NCI-H1092 treated with DMSO at 0.1 percent for 48 hours (cell line): ENCODE results near the gene NSF.
"Not testable (repeated sequence)": the region's sequence is repeated elsewhere in the genome, so short reads cannot be mapped to it uniquely, and the experiment has no call there.

Experiments used
- DNase-seq: peaks from one replicate; lab custom pipeline; 2025; lab: John Stamatoyannopoulos, UW

The NSF gene

GRCh38 chr17:46774108-46774737 lies 183.8 kb downstream of the NSF start:
- DNase-seq = no peak

- no peak for DNase-seq
These were observed 186.0 kb downstream of the NSF start for GRCh38 chr17:46776298-46777005.

DNA sequence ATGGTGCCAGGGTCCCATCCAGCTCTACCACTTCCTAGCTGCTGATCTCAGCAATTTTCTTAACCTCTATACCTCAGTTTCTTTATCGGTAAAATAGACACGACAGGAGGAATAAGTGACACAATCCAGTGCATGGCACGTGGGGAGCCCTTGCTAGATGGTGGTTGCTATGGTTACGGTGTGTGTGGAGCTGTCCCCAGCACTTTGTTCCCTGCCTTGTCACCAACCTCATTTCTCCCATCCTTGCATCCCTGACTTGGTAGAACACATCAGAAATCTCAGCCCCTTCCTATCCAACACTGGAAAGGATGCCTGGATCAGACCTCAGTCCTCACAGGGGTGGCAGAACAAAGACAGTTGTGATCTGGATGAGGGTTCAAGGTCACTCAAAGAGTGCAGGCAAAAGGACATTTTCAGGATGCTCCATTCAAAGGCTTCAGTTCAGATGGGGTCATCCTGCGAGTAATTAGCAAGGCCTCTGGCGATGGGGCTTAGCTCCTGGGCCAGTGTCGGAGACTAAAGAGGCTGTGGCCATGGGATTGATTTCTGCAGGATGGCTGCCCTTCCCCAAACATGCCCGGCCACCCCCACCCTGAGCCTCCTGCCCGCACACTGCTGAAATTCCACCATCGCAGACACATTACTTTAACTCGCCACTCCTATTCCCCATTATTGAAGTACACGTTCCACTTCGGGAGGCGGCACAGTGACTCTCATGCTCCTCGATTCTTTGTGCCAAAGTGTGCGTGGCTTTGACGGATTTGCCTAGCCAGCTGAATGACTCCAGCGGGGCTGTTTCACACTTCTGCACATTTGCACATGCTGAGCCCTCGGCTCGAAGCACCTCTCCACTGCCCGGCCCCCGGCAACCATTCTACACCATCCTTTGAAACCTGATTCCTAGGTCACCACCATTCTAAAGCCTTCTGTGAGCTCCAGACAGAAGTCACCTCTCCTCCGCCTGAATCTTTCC lies 187.8 kb downstream of the NSF start:
- DNase-seq = no peak

- DNase-seq = no peak
These were observed 189.5 kb downstream of the NSF start for GRCh38 chr17:46780003-46780373.

GRCh38 chr17:46782250-46782953 lies 191.9 kb downstream of the NSF start:
- no peak for DNase-seq

GRCh38 chr17:46783031-46783593 lies 192.6 kb downstream of the NSF start:
- no peak for DNase-seq

- DNase-seq = no peak
These were observed 195.2 kb downstream of the NSF start for GRCh38 chr17:46785696-46786095.

- no peak for DNase-seq
These were observed 197.0 kb downstream of the NSF start for GRCh38 chr17:46787478-46787877.

GRCh38 chr17:46788300-46788699 lies 197.8 kb downstream of the NSF start:
- no peak for DNase-seq

- no peak for DNase-seq
These were observed 198.3 kb downstream of the NSF start for GRCh38 chr17:46788796-46789195.

DNA sequence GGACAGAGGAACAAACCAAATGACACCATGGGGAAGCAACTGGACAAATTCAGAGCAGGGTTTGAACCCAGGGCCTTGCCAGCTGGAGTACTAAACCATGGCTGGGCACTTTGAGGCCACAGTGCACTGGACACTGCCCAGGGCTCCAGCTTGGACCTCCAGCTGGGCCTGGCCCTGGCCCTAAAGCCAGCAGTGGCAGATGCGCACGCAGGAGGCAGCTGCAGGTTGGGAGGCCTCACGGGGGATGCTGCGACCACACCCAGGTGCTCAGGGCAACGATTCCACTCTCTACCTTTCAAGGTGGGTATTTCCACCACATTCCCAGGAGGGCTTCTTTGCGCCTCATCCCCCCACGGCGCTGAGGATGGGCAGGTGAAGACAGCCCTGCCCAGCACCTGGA lies 199.1 kb downstream of the NSF start:
- no peak for DNase-seq

- DNase-seq = no peak
These were observed 199.7 kb downstream of the NSF start for GRCh38 chr17:46790216-46790615.

GRCh38 chr17:46791531-46791930 lies 201.1 kb downstream of the NSF start:
- no peak for DNase-seq

DNA sequence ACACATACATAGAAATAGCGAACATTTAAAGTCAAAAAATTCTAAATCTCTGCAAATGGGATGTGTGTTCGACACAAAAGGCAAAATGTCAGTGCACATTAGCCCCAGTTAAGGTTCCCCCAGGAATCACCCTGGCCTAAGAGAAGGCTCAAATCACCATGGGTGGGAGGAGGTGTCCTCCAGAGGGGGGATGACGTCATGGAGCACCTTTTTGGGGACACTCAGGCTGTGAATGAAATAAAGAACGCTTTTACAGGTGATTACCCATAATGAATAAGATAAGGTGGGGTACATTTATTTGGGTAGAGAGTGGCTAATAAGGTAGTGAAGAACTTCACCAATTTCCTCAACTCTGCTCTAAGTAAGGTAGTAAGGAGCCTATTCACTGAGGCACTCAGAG lies 201.6 kb downstream of the NSF start:
- DNase-seq = no peak

- DNase-seq = not testable (repeated sequence)
These were observed 202.6 kb downstream of the NSF start for GRCh38 chr17:46793023-46793422.

GRCh38 chr17:46793541-46793940 lies 203.1 kb downstream of the NSF start:
- DNase-seq = no peak

- no peak for DNase-seq
These were observed 203.8 kb downstream of the NSF start for GRCh38 chr17:46794318-46794717.

DNA sequence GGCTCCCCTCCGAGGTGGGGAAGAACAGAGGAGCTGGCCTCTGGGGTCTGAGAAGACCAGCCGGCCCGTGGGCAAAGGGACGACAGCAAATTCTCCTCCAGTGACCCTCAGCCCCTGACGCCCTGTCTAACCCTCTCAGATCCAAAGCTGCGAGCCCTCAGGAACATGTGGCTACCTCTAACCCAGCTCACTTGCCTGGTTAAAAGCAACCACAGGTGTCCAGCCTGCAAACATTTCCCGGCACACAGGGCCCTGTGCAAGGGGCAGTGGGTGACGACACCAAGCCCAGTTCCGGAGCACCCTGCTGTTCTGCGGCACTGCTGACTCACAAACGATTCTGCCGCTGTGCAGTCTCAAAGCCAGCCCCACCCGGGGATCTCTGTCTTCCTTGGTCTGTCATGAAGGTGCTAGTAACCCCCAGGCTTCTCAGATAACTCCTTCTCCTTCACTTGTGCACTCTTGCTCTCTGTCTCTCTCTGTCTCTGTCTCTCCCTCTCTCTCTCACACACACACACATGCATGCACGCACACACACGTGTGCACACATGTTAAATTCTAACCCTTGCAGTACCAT lies 205.0 kb downstream of the NSF start:
- no peak for DNase-seq

DNA sequence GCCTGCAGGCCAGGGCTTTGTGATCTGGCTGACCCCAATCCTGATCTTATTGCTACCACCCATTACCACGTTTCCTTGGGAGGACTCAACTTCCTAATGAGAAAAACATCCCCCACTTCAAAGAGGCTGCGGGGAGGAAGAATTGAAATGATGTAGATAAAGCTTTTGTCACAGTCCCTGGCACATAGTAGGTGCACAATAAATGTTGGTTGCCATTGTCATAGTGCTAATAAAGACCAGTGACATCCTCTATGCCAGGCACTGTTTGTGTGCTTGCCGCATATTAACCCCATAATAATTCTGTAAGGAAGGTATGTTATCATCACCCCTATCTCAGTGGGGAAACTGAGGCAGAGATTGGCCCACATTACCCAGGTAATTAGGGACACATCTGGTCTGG lies 205.6 kb downstream of the NSF start:
- DNase-seq = no peak

DNA sequence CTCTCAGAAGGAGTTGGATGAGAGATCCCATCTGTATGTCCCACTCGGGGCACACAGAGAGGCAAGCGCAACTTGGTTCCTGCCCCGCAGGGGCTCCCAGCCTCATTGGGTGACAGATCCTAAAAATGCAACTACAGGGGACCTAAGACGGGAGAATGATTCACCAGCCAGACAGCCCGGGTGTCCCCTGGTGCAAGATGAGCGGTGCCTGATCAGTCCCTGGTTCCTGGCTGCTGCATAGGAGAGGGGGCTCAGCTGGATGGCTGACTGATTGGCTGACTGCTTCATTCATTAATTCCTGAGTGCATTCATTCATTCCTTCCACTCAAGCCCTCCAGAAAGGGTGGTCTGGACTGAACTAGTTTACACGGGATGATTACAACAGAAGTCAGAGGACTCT lies 206.1 kb downstream of the NSF start:
- DNase-seq = no peak

DNA sequence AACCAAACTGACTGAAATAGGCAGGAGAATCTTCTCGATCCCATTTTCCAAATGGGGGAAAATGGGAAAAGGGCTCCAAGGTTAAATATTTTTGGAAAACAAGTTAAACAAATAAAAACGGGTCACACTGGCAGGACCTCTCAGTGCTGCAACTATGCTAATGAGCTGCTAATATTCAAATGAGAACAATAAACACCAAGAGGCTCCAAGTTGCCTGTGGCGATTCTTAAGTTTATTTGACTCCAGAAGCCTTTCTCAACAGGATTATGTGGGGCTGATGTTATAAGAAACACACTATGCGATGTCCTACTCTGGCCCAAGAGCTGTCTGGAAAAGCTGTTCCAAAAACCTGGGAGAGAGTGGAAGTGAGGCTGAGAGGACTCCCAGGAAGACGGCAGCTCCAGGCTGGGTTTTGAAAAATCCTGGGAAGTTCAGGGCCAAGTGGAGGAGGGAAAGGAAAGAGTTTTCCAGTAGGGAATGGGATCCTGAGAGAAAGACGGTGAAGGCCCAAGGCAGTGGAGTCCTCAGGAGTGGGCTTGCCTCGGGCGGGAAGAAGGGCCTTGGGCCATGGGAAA lies 206.6 kb downstream of the NSF start:
- no peak for DNase-seq
